Tibial artery (tissue), 4 donors: ENCODE results near the gene ACTN4.

ENCODE experiments used
- DNase-seq, 2 donors: peaks; one replicate each; pipeline ENCODE4 v3.0.0-alpha.2; 2019
- H3K27ac ChIP-seq, 2 donors: fragments of 200-600 bp; sonication (generic) in 1 of 2; 1 replicate in 1 of 2; 2 replicates in 1 of 2; pipeline ENCODE4 v1.5.1; 2018 to 2019; ENCODE audit warnings: mild to moderate bottlenecking in 1 of 2
- H3K27me3 ChIP-seq, 2 donors: fragments of 200-600 bp; sonication (generic) in 1 of 2; one replicate each; pipeline versions ENCODE4 v1.5.1 to v1.6.0; 2016 to 2019
- H3K36me3 ChIP-seq, 3 donors: fragments of 200-600 bp; sonication (generic) in 2 of 3; one replicate each; pipeline ENCODE4 v1.5.1; 2016 to 2019; ENCODE audit warnings: mild to moderate bottlenecking in 2 of 3
- H3K4me1 ChIP-seq, 4 donors: fragments of 200-600 bp; sonication (generic) in 2 of 4; 1 replicate in 3 of 4; 2 replicates in 1 of 4; pipeline ENCODE4 v1.5.1; 2016 to 2019
- H3K4me3 ChIP-seq, 2 donors: fragments of 200-600 bp; sonication (generic) in 1 of 2; 1 replicate in 1 of 2; 2 replicates in 1 of 2; pipeline ENCODE4 v1.5.1; 2018 to 2019; ENCODE audit warnings: mild to moderate bottlenecking in 2 of 2
- H3K9me3 ChIP-seq, 3 donors: fragments of 200-600 bp; sonication (generic) in 1 of 3; one replicate each; pipeline ENCODE4 v1.5.1; 2016 to 2019
- intact Hi-C: fragments of 100-400 bp; cut with DNase I; formaldehyde crosslinking; loops from one replicate; pipeline ENCODE4 v1.15.0; 2023; ENCODE audit warnings: low total_unique reads
- TF ChIP-seq, protein P1 (sequence below), 2 experiments: fragments of 200-600 bp in 1 of 2; fragments of 450-650 bp in 1 of 2; IDR thresholded peaks; one replicate each; pipeline ENCODE4 v1.5.1; 2017 to 2019; ENCODE audit warnings: antibody characterized with exemption in 2 of 2, mild to moderate bottlenecking in 1 of 2, moderate library complexity in 1 of 2

ACTN4 gene

DNA sequence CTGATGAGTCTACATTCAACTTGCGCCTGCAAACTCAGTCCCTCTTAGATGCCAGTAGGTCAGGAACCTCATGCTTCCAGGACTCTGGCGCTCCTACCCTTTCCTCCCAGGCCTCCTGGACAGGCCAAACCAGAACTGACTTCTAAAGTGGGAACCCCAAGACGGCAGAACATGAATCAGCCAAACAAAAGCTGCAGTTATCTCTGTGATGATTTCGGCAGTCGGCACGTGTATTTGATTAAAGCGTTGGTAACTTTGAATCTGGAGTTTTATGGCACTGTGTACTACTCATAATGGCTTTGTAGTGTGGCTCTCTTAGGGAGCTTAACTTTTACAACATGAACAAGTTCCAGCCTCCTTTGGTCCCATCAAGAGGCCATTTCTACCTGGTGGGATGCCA lies 13.7 kb downstream of the ACTN4 start:
- Histone ChIP-seq H3K27ac (peak overlapping the region; percentile 94 to 97), H3K27me3 (no peaks in the 10 kb centered on the region), H3K4me1 (peaks cover 24 to 100% (median 96%) of the 10 kb centered on the region in 4 donors), H3K36me3 (peaks cover 0 to 6% (median 2%) of the 10 kb centered on the region in 3 donors), H3K4me3 (no peak overlapping the region), H3K9me3 (no peaks in the 10 kb centered on the region)
- DNase-seq: no peak
- intact Hi-C loops: no loop called here
- TF ChIP-seq, protein P1, sequence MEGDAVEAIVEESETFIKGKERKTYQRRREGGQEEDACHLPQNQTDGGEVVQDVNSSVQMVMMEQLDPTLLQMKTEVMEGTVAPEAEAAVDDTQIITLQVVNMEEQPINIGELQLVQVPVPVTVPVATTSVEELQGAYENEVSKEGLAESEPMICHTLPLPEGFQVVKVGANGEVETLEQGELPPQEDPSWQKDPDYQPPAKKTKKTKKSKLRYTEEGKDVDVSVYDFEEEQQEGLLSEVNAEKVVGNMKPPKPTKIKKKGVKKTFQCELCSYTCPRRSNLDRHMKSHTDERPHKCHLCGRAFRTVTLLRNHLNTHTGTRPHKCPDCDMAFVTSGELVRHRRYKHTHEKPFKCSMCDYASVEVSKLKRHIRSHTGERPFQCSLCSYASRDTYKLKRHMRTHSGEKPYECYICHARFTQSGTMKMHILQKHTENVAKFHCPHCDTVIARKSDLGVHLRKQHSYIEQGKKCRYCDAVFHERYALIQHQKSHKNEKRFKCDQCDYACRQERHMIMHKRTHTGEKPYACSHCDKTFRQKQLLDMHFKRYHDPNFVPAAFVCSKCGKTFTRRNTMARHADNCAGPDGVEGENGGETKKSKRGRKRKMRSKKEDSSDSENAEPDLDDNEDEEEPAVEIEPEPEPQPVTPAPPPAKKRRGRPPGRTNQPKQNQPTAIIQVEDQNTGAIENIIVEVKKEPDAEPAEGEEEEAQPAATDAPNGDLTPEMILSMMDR (IDR thresholded peaks at IDR 0.05): no peak

DNA sequence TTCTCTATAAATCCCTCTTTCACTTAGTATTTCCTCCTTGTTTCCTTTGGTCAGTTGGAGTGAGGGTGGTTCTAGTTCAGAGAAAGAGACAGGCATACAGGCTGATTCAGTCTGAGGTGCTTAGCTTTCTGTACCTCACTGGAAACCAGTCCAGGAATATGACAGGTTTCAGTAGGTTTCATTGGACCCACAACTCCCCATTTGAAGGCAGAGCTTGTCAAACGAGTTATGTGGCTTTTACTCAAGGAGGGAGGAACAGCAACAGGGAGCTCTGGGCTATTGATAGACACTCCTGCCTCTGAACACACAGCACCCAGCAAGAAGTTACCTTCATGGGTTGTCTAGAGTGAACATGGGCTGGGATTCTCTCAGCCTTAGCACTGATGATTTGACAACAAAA lies 14.5 kb downstream of the ACTN4 start:
- intact Hi-C loops: no loop called here
- Histone ChIP-seq H3K27ac (peak overlapping the region; percentile 94 to 97), H3K9me3 (no peaks in the 10 kb centered on the region), H3K4me1 (peaks cover 31 to 100% (median 96%) of the 10 kb centered on the region in 4 donors), H3K4me3 (no peak overlapping the region), H3K27me3 (no peaks in the 10 kb centered on the region), H3K36me3 (peaks cover 0 to 6% (median under 1%) of the 10 kb centered on the region in 3 donors)
- DNase-seq: no peak
- TF ChIP-seq, protein P1 (IDR thresholded peaks at IDR 0.05): no peak

DNA sequence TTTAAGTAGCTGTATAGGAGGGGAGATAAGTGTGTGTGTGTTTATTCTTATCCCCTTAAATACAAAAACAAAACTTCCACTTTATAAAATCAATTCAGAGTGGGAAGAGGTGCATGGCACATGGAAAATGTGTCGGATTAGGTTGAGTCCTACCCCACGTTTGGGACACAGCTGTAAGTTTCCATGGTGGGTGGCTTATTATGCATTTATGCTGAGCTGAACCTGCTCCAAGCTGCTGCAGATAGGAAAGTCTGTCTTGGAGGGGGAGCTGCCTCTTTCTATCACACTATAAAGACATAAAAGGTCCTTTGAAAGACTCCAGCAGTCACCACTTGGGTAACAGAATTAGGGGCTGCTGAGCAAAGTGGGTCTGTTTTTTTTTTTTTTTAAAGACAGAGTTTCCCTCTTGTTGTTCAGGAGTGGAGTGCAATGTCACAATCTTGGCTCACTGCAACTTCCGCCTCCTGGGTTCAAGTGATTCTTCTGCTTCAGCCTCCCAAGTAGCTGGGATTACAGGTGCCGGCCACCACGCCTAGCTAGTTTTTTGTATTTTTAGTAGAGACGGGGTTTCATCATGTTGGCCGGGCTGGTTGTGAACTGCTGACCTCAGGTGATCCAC lies 15.2 kb downstream of the ACTN4 start:
- Histone ChIP-seq H3K27me3 (no peaks in the 10 kb centered on the region), H3K9me3 (no peaks in the 10 kb centered on the region), H3K27ac (peak overlapping the region; percentile 94 to 97), H3K4me1 (peaks cover 31 to 100% (median 96%) of the 10 kb centered on the region in 4 donors), H3K4me3 (peak overlapping the region; percentile 26 to 30), H3K36me3 (peaks cover 0 to 6% (median 0%) of the 10 kb centered on the region in 3 donors)
- TF ChIP-seq, protein P1 (IDR thresholded peaks at IDR 0.05): no peak
- intact Hi-C loops: no loop called here
- DNase-seq: no peak

DNA sequence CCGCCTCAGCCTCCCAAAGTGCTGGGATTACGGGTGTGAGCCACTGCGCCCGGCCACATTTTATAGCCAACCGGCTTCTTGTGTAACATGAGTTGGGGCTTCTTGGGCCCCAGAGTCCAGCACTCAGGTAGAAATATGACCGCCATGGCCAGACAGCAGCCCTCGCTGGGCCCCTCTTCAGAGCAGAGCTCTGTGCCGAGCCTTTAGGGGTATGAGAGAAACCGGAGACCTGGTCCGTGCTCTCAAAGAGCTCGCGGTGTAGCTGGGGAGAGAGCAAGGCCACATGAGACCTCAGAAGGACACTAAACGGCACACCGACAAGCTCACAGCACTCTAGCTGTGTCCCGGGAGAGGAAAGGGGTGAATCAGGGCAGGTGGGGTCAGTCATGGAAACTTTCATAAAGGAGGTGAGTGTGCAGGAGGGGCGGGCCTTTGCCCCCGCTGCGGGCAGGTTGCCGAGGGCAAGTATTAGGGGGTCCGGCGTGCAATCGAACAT lies 15.8 kb downstream of the ACTN4 start:
- DNase-seq: no peak
- Histone ChIP-seq H3K9me3 (no peaks in the 10 kb centered on the region), H3K4me1 (peaks cover 31 to 100% (median 96%) of the 10 kb centered on the region in 4 donors), H3K27me3 (no peaks in the 10 kb centered on the region), H3K36me3 (peaks cover 0 to 6% (median 0%) of the 10 kb centered on the region in 3 donors), H3K27ac (peak overlapping the region; percentile 94 to 97), H3K4me3 (peak overlapping the region; percentile 26 to 30)
- TF ChIP-seq, protein P1 (IDR thresholded peaks at IDR 0.05): no peak
- intact Hi-C loops: no loop called here

DNA sequence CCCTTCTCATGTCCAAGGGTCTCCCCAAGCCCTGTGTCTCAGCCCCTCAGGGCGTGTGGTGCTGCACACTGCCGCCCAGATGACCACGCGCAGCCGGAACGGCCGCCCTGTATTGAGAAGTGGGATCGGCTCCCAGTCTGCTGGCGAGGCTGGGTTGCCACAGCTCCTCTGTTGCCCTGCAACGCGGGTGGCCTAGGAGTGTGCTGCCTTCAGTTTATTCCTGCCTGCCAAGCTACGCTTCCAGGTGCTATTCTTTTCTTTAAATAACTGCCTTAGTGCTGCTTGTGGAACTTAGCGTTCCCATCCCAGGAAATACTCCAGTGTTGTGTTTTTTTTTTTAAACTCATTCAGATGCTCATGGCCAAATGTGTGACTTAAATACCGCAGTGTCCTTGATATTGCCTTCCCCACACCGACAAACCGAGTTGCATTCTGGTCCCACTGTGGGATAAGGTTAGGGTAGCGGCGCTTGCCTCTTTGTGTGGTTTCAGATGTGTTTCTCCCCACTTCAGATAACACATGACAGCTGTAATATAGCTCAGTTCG lies 16.6 kb downstream of the ACTN4 start:
- TF ChIP-seq, protein P1 (IDR thresholded peaks at IDR 0.05): no peak
- Histone ChIP-seq H3K27me3 (no peaks in the 10 kb centered on the region), H3K36me3 (peaks cover 0 to 6% (median 0%) of the 10 kb centered on the region in 3 donors), H3K4me3 (peak overlapping the region; percentile 26 to 30), H3K9me3 (no peaks in the 10 kb centered on the region), H3K27ac (peak overlapping the region; percentile 94 to 97), H3K4me1 (peaks cover 31 to 100% (median 97%) of the 10 kb centered on the region in 4 donors)
- intact Hi-C loops: no loop called here
- peak; percentile 69 to 91 for DNase-seq
